ENCODE results near the gene SLC39A1.

DNA sequence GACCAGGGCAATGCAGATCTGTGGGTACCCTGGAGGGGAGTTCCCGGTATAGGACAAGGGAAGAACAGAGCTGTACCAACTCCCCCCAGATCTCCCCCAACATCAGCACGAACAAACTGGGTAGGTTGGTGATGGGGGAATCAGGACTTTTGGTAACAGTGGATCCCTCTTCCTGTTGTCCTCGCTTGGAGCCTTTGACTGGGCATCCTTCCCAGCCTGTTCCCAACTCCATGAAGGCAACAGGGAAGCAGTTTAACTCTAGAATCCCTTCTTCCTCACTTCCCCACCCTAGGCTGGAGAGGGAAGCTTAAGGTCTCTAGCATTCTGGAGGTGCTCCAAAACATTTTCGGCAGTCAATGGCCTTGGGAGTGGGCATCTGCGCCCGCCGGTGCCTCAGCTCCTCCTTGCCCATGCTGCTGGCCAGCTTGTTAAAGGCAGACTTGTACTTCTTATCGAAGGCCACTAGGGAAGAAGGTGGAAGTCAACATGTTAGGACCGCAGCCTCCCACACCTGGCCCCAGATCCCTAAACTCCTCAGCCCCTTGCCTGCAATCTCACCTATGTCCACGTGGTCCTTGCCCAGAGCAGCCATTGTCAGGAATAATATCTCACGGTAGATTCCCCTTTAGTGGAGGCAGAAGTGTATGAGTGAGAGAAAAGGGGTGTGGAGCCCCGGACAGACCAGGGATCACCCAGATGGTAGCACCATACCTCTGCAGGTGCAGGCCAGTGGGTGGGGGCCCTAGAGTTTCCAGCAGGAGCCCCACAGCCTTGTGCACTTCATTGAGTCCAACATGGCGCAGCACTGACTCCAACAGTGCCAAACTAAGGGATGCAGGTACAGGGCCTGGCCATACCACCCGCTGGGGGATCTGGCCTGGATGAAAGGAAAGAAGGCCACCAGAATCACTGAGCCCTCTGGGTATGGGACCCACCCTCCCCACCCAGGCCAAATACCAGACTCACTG is 33.1 kb downstream of the SLC39A1 start:
- TF ChIP-seq EP300 (IDR thresholded peaks at IDR 0.05): no peak
- no peak for TF ChIP-seq CHD2 (IDR thresholded peaks at IDR 0.05; ENCODE audit: low read length, partially characterized antibody)
- TF ChIP-seq POLR2A (IDR thresholded peaks at IDR 0.05; ENCODE audit: low read length): no peak
- TF ChIP-seq, protein P1, sequence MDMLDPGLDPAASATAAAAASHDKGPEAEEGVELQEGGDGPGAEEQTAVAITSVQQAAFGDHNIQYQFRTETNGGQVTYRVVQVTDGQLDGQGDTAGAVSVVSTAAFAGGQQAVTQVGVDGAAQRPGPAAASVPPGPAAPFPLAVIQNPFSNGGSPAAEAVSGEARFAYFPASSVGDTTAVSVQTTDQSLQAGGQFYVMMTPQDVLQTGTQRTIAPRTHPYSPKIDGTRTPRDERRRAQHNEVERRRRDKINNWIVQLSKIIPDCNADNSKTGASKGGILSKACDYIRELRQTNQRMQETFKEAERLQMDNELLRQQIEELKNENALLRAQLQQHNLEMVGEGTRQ (IDR thresholded peaks at IDR 0.05): no peak
- TF ChIP-seq NFE2L2 (conservative IDR thresholded peaks at IDR 0.05; ENCODE audit: low read length): no peak
- TF ChIP-seq, protein P2, sequence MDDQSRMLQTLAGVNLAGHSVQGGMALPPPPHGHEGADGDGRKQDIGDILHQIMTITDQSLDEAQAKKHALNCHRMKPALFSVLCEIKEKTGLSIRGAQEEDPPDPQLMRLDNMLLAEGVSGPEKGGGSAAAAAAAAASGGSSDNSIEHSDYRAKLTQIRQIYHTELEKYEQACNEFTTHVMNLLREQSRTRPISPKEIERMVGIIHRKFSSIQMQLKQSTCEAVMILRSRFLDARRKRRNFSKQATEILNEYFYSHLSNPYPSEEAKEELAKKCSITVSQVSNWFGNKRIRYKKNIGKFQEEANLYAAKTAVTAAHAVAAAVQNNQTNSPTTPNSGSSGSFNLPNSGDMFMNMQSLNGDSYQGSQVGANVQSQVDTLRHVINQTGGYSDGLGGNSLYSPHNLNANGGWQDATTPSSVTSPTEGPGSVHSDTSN (IDR thresholded peaks at IDR 0.05): no peak
- TF ChIP-seq RCOR1 (IDR thresholded peaks at IDR 0.05; ENCODE audit: low read depth, low read length): no peak
- TF ChIP-seq KDM1A (IDR thresholded peaks at IDR 0.05; ENCODE audit: low read depth): no peak
- TF ChIP-seq, protein P3, sequence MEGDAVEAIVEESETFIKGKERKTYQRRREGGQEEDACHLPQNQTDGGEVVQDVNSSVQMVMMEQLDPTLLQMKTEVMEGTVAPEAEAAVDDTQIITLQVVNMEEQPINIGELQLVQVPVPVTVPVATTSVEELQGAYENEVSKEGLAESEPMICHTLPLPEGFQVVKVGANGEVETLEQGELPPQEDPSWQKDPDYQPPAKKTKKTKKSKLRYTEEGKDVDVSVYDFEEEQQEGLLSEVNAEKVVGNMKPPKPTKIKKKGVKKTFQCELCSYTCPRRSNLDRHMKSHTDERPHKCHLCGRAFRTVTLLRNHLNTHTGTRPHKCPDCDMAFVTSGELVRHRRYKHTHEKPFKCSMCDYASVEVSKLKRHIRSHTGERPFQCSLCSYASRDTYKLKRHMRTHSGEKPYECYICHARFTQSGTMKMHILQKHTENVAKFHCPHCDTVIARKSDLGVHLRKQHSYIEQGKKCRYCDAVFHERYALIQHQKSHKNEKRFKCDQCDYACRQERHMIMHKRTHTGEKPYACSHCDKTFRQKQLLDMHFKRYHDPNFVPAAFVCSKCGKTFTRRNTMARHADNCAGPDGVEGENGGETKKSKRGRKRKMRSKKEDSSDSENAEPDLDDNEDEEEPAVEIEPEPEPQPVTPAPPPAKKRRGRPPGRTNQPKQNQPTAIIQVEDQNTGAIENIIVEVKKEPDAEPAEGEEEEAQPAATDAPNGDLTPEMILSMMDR (IDR thresholded peaks at IDR 0.05): no peak
- no peak for TF ChIP-seq CEBPB (IDR thresholded peaks at IDR 0.05)
- TF ChIP-seq, protein P4, sequence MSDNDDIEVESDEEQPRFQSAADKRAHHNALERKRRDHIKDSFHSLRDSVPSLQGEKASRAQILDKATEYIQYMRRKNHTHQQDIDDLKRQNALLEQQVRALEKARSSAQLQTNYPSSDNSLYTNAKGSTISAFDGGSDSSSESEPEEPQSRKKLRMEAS (IDR thresholded peaks at IDR 0.05): no peak
- TF ChIP-seq JUNB (IDR thresholded peaks at IDR 0.05): no peak
- TF ChIP-seq MAZ (IDR thresholded peaks at IDR 0.05; ENCODE audit: borderline replicate concordance, low read depth, low read length): no peak

Data from A549 (cell line).